Measurements from ENCODE around the gene NEK7. TPM values are rescaled to one million over a fixed set of nuclear protein-coding genes. Genes with fewer than 3 reads are reported as not detected.

Gene NEK7
- total RNA-seq, 1 experiment from 2014 or later: 25.2 TPM

- ATAC-seq: no peak
- no peaks in the 10 kb centered on the region for H3K79me2 ChIP-seq (ENCODE audit: low read length)
- H3K9me2 ChIP-seq (replicated peaks; ENCODE audit: low read length): no peaks in the 10 kb centered on the region
- intact Hi-C loops (cut with micrococcal nuclease): no loop called here
- no peaks in the 10 kb centered on the region for H3F3A ChIP-seq (ENCODE audit: low read length, unreplicated experiment)
- no peak overlapping the region for H2AFZ ChIP-seq (ENCODE audit: low read length)
- H3K27ac ChIP-seq (ENCODE audit: low read length): no peak overlapping the region
- no peaks in the 10 kb centered on the region for H3K9me3 ChIP-seq (ENCODE audit: low read length)
- H3K4me1 ChIP-seq (ENCODE audit: insufficient read depth, low read length): no peaks in the 10 kb centered on the region
- no peak overlapping the region for H3K4me2 ChIP-seq (ENCODE audit: low read length)
- CTCF ChIA-PET: no interaction called here
- POLR2A ChIA-PET (ENCODE audit: unreplicated experiment): no interaction called here
- no peak for TF ChIP-seq CTCF (conservative IDR thresholded peaks at IDR 0.05; ENCODE audit: low read depth, low read length)
- no peak for TF ChIP-seq EZH2 (IDR thresholded peaks at IDR 0.05; ENCODE audit: low read length, unreplicated experiment)
- TF ChIP-seq EZH2phosphoT487 (IDR thresholded peaks at IDR 0.05; ENCODE audit: borderline replicate concordance, low read length): no peak
- H4K20me1 ChIP-seq (ENCODE audit: low read length): no peaks in the 10 kb centered on the region
- DNase-seq: no peak
- H3K27me3 ChIP-seq (ENCODE audit: low read length): no peaks in the 10 kb centered on the region
- H3K4me3 ChIP-seq (ENCODE audit: low read length): no peak overlapping the region
- no peaks in the 10 kb centered on the region for H3K36me3 ChIP-seq (ENCODE audit: low read depth, low read length)
- H3K9ac ChIP-seq (ENCODE audit: low read length): no peak overlapping the region
- no TSS peak for BruUV-seq (replicated peaks)
Observed at GRCh38 chr1:198363625-198364151, 206.9 kb downstream of the NEK7 start.

GRCh38 chr1:198364471-198364870, 207.7 kb downstream of the NEK7 start:
- ATAC-seq: no peak
- no peak for DNase-seq
- no peaks in the 10 kb centered on the region for H3K36me3 ChIP-seq (ENCODE audit: low read depth, low read length)
- no peaks in the 10 kb centered on the region for H3F3A ChIP-seq (ENCODE audit: low read length, unreplicated experiment)
- no peak overlapping the region for H3K4me2 ChIP-seq (ENCODE audit: low read length)
- no peaks in the 10 kb centered on the region for H3K4me1 ChIP-seq (ENCODE audit: insufficient read depth, low read length)
- no peaks in the 10 kb centered on the region for H4K20me1 ChIP-seq (ENCODE audit: low read length)
- intact Hi-C loops (cut with micrococcal nuclease): no loop called here
- H3K27me3 ChIP-seq (ENCODE audit: low read length): no peaks in the 10 kb centered on the region
- no peak overlapping the region for H3K9ac ChIP-seq (ENCODE audit: low read length)
- no peaks in the 10 kb centered on the region for H3K9me3 ChIP-seq (ENCODE audit: low read length)
- TF ChIP-seq EZH2 (IDR thresholded peaks at IDR 0.05; ENCODE audit: low read length, unreplicated experiment): no peak
- ChIA-PET POLR2A (ENCODE audit: unreplicated experiment) (no interaction called here), CTCF (no interaction called here)
- no TSS peak for BruUV-seq (replicated peaks)
- H3K9me2 ChIP-seq (replicated peaks; ENCODE audit: low read length): no peaks in the 10 kb centered on the region
- H3K4me3 ChIP-seq (ENCODE audit: low read length): no peak overlapping the region
- no peaks in the 10 kb centered on the region for H3K79me2 ChIP-seq (ENCODE audit: low read length)
- H2AFZ ChIP-seq (ENCODE audit: low read length): no peak overlapping the region
- no peak overlapping the region for H3K27ac ChIP-seq (ENCODE audit: low read length)

GRCh38 chr1:198367296-198367695, 210.5 kb downstream of the NEK7 start:
- Histone ChIP-seq H3K27me3 (ENCODE audit: low read length) (no peaks in the 10 kb centered on the region), H3K27ac (ENCODE audit: low read length) (no peak overlapping the region), H3K9me3 (ENCODE audit: low read length) (no peaks in the 10 kb centered on the region), H2AFZ (ENCODE audit: low read length) (no peak overlapping the region), H4K20me1 (ENCODE audit: low read length) (no peaks in the 10 kb centered on the region), H3K36me3 (ENCODE audit: low read depth, low read length) (no peaks in the 10 kb centered on the region), H3K4me3 (ENCODE audit: low read length) (no peak overlapping the region), H3K79me2 (ENCODE audit: low read length) (no peaks in the 10 kb centered on the region), H3K9me2 (replicated peaks; ENCODE audit: low read length) (no peaks in the 10 kb centered on the region), H3K9ac (ENCODE audit: low read length) (no peak overlapping the region), H3K4me2 (ENCODE audit: low read length) (no peak overlapping the region), H3K4me1 (ENCODE audit: insufficient read depth, low read length) (no peaks in the 10 kb centered on the region), H3F3A (ENCODE audit: low read length, unreplicated experiment) (no peaks in the 10 kb centered on the region)
- no peak for DNase-seq
- BruUV-seq (replicated peaks): no TSS peak
- intact Hi-C loops (cut with micrococcal nuclease): no loop called here
- ChIA-PET CTCF (no interaction called here), POLR2A (ENCODE audit: unreplicated experiment) (no interaction called here)
- no peak for ATAC-seq
- TF ChIP-seq EZH2phosphoT487 (IDR thresholded peaks at IDR 0.05; ENCODE audit: borderline replicate concordance, low read length) (no peak), EZH2 (IDR thresholded peaks at IDR 0.05; ENCODE audit: low read length, unreplicated experiment) (no peak), CTCF (conservative IDR thresholded peaks at IDR 0.05; ENCODE audit: low read depth, low read length) (no peak)

Data from PC-3 (cell line).